Natural killer cell treated with Interleukin-12 subunit alpha and Interleukin-12 subunit beta and Interleukin-15 and Interleukin-18, amount 100 ng/mL, for 72 hours (primary cell): ENCODE measurements around the gene TUT7. TPM values are rescaled to one million over a fixed set of nuclear protein-coding genes. Genes with fewer than 3 reads are reported as not detected.

ENCODE experiments used
- ATAC-seq, 2 donors: fragments of 150-1000 bp; cut with Tn5 transposase in 1 of 2; sonication (Bioruptor Pico), chemical (Tn5 transposase) in 1 of 2; 2 replicates each; pipeline ENCODE4 v1.10.0; 2021
- DNase-seq: peaks from one replicate; pipeline ENCODE4 v3.0.0; 2022; ENCODE audit warnings: low spot score
- H3K27ac Mint-ChIP-seq, 2 donors: 1 replicate in 1 of 2; 2 replicates in 1 of 2; pipeline ENCODE4 v1.8.0; 2022; ENCODE audit warnings: mixed read lengths in 2 of 2, mild to moderate bottlenecking in 1 of 2, moderate library complexity in 1 of 2
- H3K27me3 Mint-ChIP-seq, 2 donors: 1 replicate in 1 of 2; 2 replicates in 1 of 2; pipeline ENCODE4 v1.8.0; 2022; ENCODE audit warnings: mixed read lengths in 2 of 2
- H3K36me3 Mint-ChIP-seq: one replicate; pipeline ENCODE4 v1.8.0; 2022; ENCODE audit warnings: mixed read lengths
- H3K4me1 Mint-ChIP-seq, 2 donors: 1 replicate in 1 of 2; 2 replicates in 1 of 2; pipeline ENCODE4 v1.8.0; 2022; ENCODE audit warnings: low read depth in 2 of 2, mixed read lengths in 2 of 2, mild to moderate bottlenecking in 1 of 2
- H3K4me3 Mint-ChIP-seq: one replicate; pipeline ENCODE4 v1.8.0; 2022; ENCODE audit warnings: mixed read lengths
- H3K9me3 Mint-ChIP-seq: 2 replicates; pipeline ENCODE4 v1.8.0; 2022; ENCODE audit warnings: mixed read lengths
- total RNA-seq, 2 donors: library from RNA; stranded (reverse); gene quantifications; one replicate each; pipeline ENCODE4 v1.2.3, GENCODE V29; 2022

TUT7 gene
- total RNA-seq, 2 donors from 2014 or later: 51.0 to 58.9 TPM

GRCh38 chr9:86282077-86282978 is 71.9 kb downstream of the TUT7 start, which contains the start of gene ISCA1:
ISCA1 (minus strand) TSS chr9:86282538; CDS start chr9:86282458, 80 bp downstream.
- Mint-ChIP-seq H3K9me3 (no peaks in the 10 kb centered on the region), H3K27me3 (no peaks in the 10 kb centered on the region), H3K27ac (peak within 1 kb of the TSS; percentile 91 to 94), H3K4me1 (peaks cover 27 to 31% of the 10 kb centered on the region in 2 donors), H3K4me3 (peak within 1 kb of the TSS; percentile 94), H3K36me3 (no peaks in the 10 kb centered on the region)
- DNase-seq: peak; percentile 97
- ATAC-seq: peak; percentile 93 to 94

- H3K4me1 Mint-ChIP-seq: peaks cover 31 to 35% of the 10 kb centered on the region in 2 donors
- no peaks in the 10 kb centered on the region for H3K36me3 Mint-ChIP-seq
- H3K27ac Mint-ChIP-seq: peak overlapping the region; percentile 91 to 94
- peak overlapping the region; percentile 94 for H3K4me3 Mint-ChIP-seq
- no peak for ATAC-seq
- no peaks in the 10 kb centered on the region for H3K27me3 Mint-ChIP-seq
- DNase-seq: no peak
- no peaks in the 10 kb centered on the region for H3K9me3 Mint-ChIP-seq
These were observed 72.6 kb downstream of the TUT7 start for GRCh38 chr9:86281593-86282076.

- DNase-seq: no peak
- ATAC-seq: no peak
- Mint-ChIP-seq H3K4me3 (peak overlapping the region; percentile 94), H3K4me1 (peaks cover 31 to 36% of the 10 kb centered on the region in 2 donors), H3K27ac (peak overlapping the region in 1 of 2 donors; percentile 91), H3K36me3 (no peaks in the 10 kb centered on the region), H3K9me3 (no peaks in the 10 kb centered on the region), H3K27me3 (no peaks in the 10 kb centered on the region)
These were observed 73.6 kb downstream of the TUT7 start for GRCh38 chr9:86280580-86280979.

GRCh38 chr9:86279839-86280238 is 74.4 kb downstream of the TUT7 start:
- no peaks in the 10 kb centered on the region for H3K27me3 Mint-ChIP-seq
- H3K27ac Mint-ChIP-seq: no peak overlapping the region
- ATAC-seq: no peak
- H3K4me1 Mint-ChIP-seq: peaks cover 31 to 35% of the 10 kb centered on the region in 2 donors
- no peaks in the 10 kb centered on the region for H3K9me3 Mint-ChIP-seq
- DNase-seq: no peak
- no peaks in the 10 kb centered on the region for H3K36me3 Mint-ChIP-seq
- peak overlapping the region; percentile 94 for H3K4me3 Mint-ChIP-seq

GRCh38 chr9:86277072-86277471 is 77.1 kb downstream of the TUT7 start:
- no peak for ATAC-seq
- H3K4me3 Mint-ChIP-seq: no peak overlapping the region

GRCh38 chr9:86275962-86276361 is 78.2 kb downstream of the TUT7 start:
- Mint-ChIP-seq H3K9me3 (no peaks in the 10 kb centered on the region), H3K27ac (no peak overlapping the region), H3K36me3 (peaks cover 10% of the 10 kb centered on the region), H3K4me3 (no peak overlapping the region), H3K27me3 (no peaks in the 10 kb centered on the region), H3K4me1 (peaks cover 13 to 25% of the 10 kb centered on the region in 2 donors)
- DNase-seq (no peak), ATAC-seq (no peak)

More at GRCh38 chr9:86277072-86277471, 77.1 kb downstream of the TUT7 start:
- Mint-ChIP-seq H3K4me1 (peaks cover 20 to 32% of the 10 kb centered on the region in 2 donors), H3K27me3 (no peaks in the 10 kb centered on the region), H3K9me3 (no peaks in the 10 kb centered on the region), H3K36me3 (peaks cover 10% of the 10 kb centered on the region), H3K27ac (no peak overlapping the region)
- no peak for DNase-seq

GRCh38 chr9:86274821-86275643 is 79.2 kb downstream of the TUT7 start:
- no peak for ATAC-seq
- H3K27ac Mint-ChIP-seq: peak overlapping the region in 1 of 2 donors; percentile 14
- no peaks in the 10 kb centered on the region for H3K9me3 Mint-ChIP-seq
- peaks cover 10% of the 10 kb centered on the region for H3K36me3 Mint-ChIP-seq
- DNase-seq: no peak
- H3K4me1 Mint-ChIP-seq: peaks cover 8 to 22% of the 10 kb centered on the region in 2 donors
- H3K4me3 Mint-ChIP-seq: no peak overlapping the region
- H3K27me3 Mint-ChIP-seq: no peaks in the 10 kb centered on the region

GRCh38 chr9:86272221-86272620 is 82.0 kb downstream of the TUT7 start:
- Mint-ChIP-seq H3K4me1 (peaks cover 3 to 16% of the 10 kb centered on the region in 2 donors), H3K36me3 (peaks cover 10% of the 10 kb centered on the region), H3K9me3 (no peaks in the 10 kb centered on the region), H3K27me3 (no peaks in the 10 kb centered on the region), H3K27ac (no peak overlapping the region), H3K4me3 (no peak overlapping the region)
- ATAC-seq (no peak), DNase-seq (no peak)

GRCh38 chr9:86263876-86264275 is 90.3 kb downstream of the TUT7 start:
- no peak for DNase-seq
- no peak for ATAC-seq
- peaks cover 0 to 2% of the 10 kb centered on the region in 2 donors for H3K4me1 Mint-ChIP-seq
- no peak overlapping the region for H3K27ac Mint-ChIP-seq
- peaks cover 5% of the 10 kb centered on the region for H3K36me3 Mint-ChIP-seq
- H3K27me3 Mint-ChIP-seq: no peaks in the 10 kb centered on the region
- H3K9me3 Mint-ChIP-seq: no peaks in the 10 kb centered on the region
- H3K4me3 Mint-ChIP-seq: no peak overlapping the region

- Mint-ChIP-seq H3K27ac (no peak overlapping the region), H3K9me3 (no peaks in the 10 kb centered on the region), H3K4me3 (no peak overlapping the region), H3K4me1 (peaks cover 0 to 2% of the 10 kb centered on the region in 2 donors), H3K27me3 (no peaks in the 10 kb centered on the region), H3K36me3 (peaks cover 5% of the 10 kb centered on the region)
- ATAC-seq (no peak), DNase-seq (no peak)
These were observed 91.7 kb downstream of the TUT7 start for GRCh38 chr9:86262492-86262891.

- Mint-ChIP-seq H3K36me3 (peaks cover 5% of the 10 kb centered on the region), H3K27me3 (no peaks in the 10 kb centered on the region), H3K4me1 (peaks cover 0 to 6% of the 10 kb centered on the region in 2 donors), H3K9me3 (no peaks in the 10 kb centered on the region), H3K27ac (no peak within 1 kb of the TSS), H3K4me3 (no peak within 1 kb of the TSS)
- DNase-seq: no peak
- peak in 1 of 2 donors; percentile 24 for ATAC-seq
These were observed 94.7 kb downstream of the TUT7 start, which contains the start of gene C9orf153 for GRCh38 chr9:86259557-86259956. C9orf153 (minus strand) TSS chr9:86259657; CDS start chr9:86229603, 30,054 bp downstream.

GRCh38 chr9:86257391-86257790 is 96.8 kb downstream of the TUT7 start:
- Mint-ChIP-seq H3K9me3 (no peaks in the 10 kb centered on the region), H3K4me3 (no peak overlapping the region), H3K4me1 (peaks cover 0 to 4% of the 10 kb centered on the region in 2 donors), H3K36me3 (no peaks in the 10 kb centered on the region), H3K27ac (no peak overlapping the region), H3K27me3 (no peaks in the 10 kb centered on the region)
- no peak for ATAC-seq
- DNase-seq: no peak

- DNase-seq (no peak), ATAC-seq (no peak)
- Mint-ChIP-seq H3K36me3 (no peaks in the 10 kb centered on the region), H3K27me3 (peaks cover 0 to 2% of the 10 kb centered on the region in 2 donors), H3K9me3 (no peaks in the 10 kb centered on the region), H3K4me1 (peaks cover 0 to 4% of the 10 kb centered on the region in 2 donors), H3K27ac (no peak overlapping the region), H3K4me3 (no peak overlapping the region)
These were observed 97.6 kb downstream of the TUT7 start for GRCh38 chr9:86256653-86257052.
